HepG2 (cell line): ENCODE measurements around the gene RAB15. TPM values are rescaled to one million over a fixed set of nuclear protein-coding genes. Genes with fewer than 3 reads are reported as not detected.

Source experiments
- ARNT2 ChIP-seq: sonication (generic); formaldehyde crosslinking; IDR thresholded peaks from 2 replicates; pipeline ENCODE4 v1.8.0; 2022; ENCODE audit warnings: mild to moderate bottlenecking, low read depth, missing genetic modification reagents, moderate library complexity
- ATF2 ChIP-seq: sonication (generic); formaldehyde crosslinking; IDR thresholded peaks from 2 replicates; pipeline ENCODE4 v1.4.0; 2020; ENCODE audit warnings: missing genetic modification reagents
- ETV6 ChIP-seq: sonication (generic); formaldehyde crosslinking; conservative IDR thresholded peaks from 2 replicates; pipeline ENCODE4 v1.4.0; 2020; ENCODE audit warnings: missing genetic modification reagents
- GATAD2A ChIP-seq: IDR thresholded peaks from 2 replicates; pipeline ENCODE4 v1.6.1; 2016
- GPBP1L1 ChIP-seq: sonication (generic); formaldehyde crosslinking; IDR thresholded peaks from 2 replicates; pipeline ENCODE4 v1.5.0; 2020; ENCODE audit warnings: mild to moderate bottlenecking, missing genetic modification reagents
- HNF1A ChIP-seq, 2 experiments: sonication (generic) in 1 of 2; formaldehyde crosslinking in 1 of 2; IDR thresholded peaks; 2 replicates each; pipeline versions ENCODE4 v1.4.0 to v1.6.1; 2016 to 2020; ENCODE audit warnings: borderline replicate concordance in 1 of 2, low read depth in 1 of 2, mild to moderate bottlenecking in 1 of 2, missing genetic modification reagents in 1 of 2
- PPARG ChIP-seq: conservative IDR thresholded peaks from 2 replicates; pipeline ENCODE4 v1.6.1; 2016; ENCODE audit warnings: missing biosample characterization, missing genetic modification reagents
- RCOR2 ChIP-seq: IDR thresholded peaks from 2 replicates; pipeline ENCODE4 v1.6.1; 2016; ENCODE audit warnings: missing biosample characterization, missing genetic modification reagents
- RFX3 ChIP-seq: IDR thresholded peaks from 2 replicates; pipeline ENCODE4 v1.6.1; 2016; ENCODE audit warnings: missing biosample characterization, missing genetic modification reagents
- SOX6 ChIP-seq, 2 experiments: fragments of 450-650 bp in 1 of 2; sonication (generic) in 1 of 2; formaldehyde crosslinking in 1 of 2; IDR thresholded peaks; 2 replicates each; pipeline versions ENCODE4 v1.4.0 to v1.6.1; 2017 to 2020; ENCODE audit warnings: antibody characterized with exemption in 1 of 2, mild to moderate bottlenecking in 1 of 2, missing genetic modification reagents in 1 of 2
- SP1 ChIP-seq, 2 experiments: fragments of 450-650 bp in 1 of 2; sonication (generic) in 1 of 2; formaldehyde crosslinking in 1 of 2; IDR thresholded peaks; 2 replicates each; pipeline versions ENCODE4 v1.4.0 to v1.6.1; 2016 to 2020; ENCODE audit warnings: missing genetic modification reagents in 1 of 2
- SP5 ChIP-seq: IDR thresholded peaks from 2 replicates; pipeline ENCODE4 v1.6.1; 2016; ENCODE audit warnings: low read depth, borderline replicate concordance
- ZBTB3 ChIP-seq: sonication (generic); formaldehyde crosslinking; IDR thresholded peaks from 2 replicates; pipeline ENCODE4 v1.4.0; 2020; ENCODE audit warnings: low read depth, mild to moderate bottlenecking, moderate library complexity, missing genetic modification reagents, borderline replicate concordance
- ZFYVE20 ChIP-seq: sonication (generic); formaldehyde crosslinking; IDR thresholded peaks from 2 replicates; pipeline ENCODE4 v1.8.0; 2023; ENCODE audit warnings: low read depth, mild to moderate bottlenecking, moderate library complexity, missing genetic modification reagents, borderline replicate concordance
- ZNF232 ChIP-seq: sonication (generic); formaldehyde crosslinking; IDR thresholded peaks from 2 replicates; pipeline ENCODE4 v1.4.0; 2020; ENCODE audit warnings: missing genetic modification reagents, borderline replicate concordance
- ZNF276 ChIP-seq: sonication (generic); formaldehyde crosslinking; IDR thresholded peaks from 2 replicates; pipeline ENCODE4 v1.4.0; 2020; ENCODE audit warnings: mild to moderate bottlenecking, low read depth, missing genetic modification reagents
- ZNF33B ChIP-seq: sonication (generic); formaldehyde crosslinking; IDR thresholded peaks from 2 replicates; pipeline ENCODE4 v1.5.1; 2020; ENCODE audit warnings: mild to moderate bottlenecking, missing genetic modification reagents
- ZNF432 ChIP-seq: sonication (generic); formaldehyde crosslinking; IDR thresholded peaks from 2 replicates; pipeline ENCODE4 v1.5.0; 2020; ENCODE audit warnings: missing genetic modification reagents, mild to moderate bottlenecking, borderline replicate concordance
- polyA plus RNA-seq, 8 experiments: library from polyadenylated mRNA; depleted of rRNA in 3 of 8; stranded (reverse) in 7 of 8; unstranded in 1 of 8; fragments of >200 nt; fragmentation: Illumina TruSeq in 4 of 8; extraction: Trizol in 4 of 8; gene quantifications; 2 replicates each; pipeline versions ENCODE4 v1.2.1 to v1.2.3, GENCODE V29; 2011 to 2016; ENCODE audit warnings: low read depth in 4 of 8, missing spikeins in 1 of 8, mixed read lengths in 1 of 8; ENCODE audit not compliant: insufficient read depth in 1 of 8
- total RNA-seq, 5 experiments: library from RNA; depleted of rRNA; stranded (reverse); fragments of >200 nt; fragmentation: Illumina TruSeq; extraction: Trizol; gene quantifications; 2 replicates each; pipeline ENCODE4 v1.2.3, GENCODE V29; 2016; ENCODE audit warnings: low read depth in 1 of 5

RAB15 gene
- total and polyA plus RNA-seq, 2 of the 13 experiments (the other 11 are each of a cell fraction or from before 2014, with no cell fraction given) = 7.4 to 18.5 TPM

GRCh38 chr14:64942531-64943111 lies 29.5 kb downstream of the RAB15 start, which contains the start of gene GPX2 (continued):
- peak; percentile 93 for TF ChIP-seq HNF1A (IDR thresholded peaks at IDR 0.05; ENCODE audit: low read depth)
- peak; percentile 98 for TF ChIP-seq HNF1A (CRISPR knock-in tag; IDR thresholded peaks at IDR 0.05; ENCODE audit: borderline replicate concordance)
- TF ChIP-seq RCOR2 = peak; percentile 89
- peak; percentile 75; the same call in 1 of the 2 replicates for TF ChIP-seq GATAD2A (CRISPR knock-in tag)
- TF ChIP-seq SP1 (IDR thresholded peaks at IDR 0.05) = no peak
- peak; percentile 49; the same call in 1 of the 2 replicates for TF ChIP-seq SP1 (CRISPR knock-in tag; IDR thresholded peaks at IDR 0.05)
- no peak for TF ChIP-seq ZNF432 (CRISPR knock-in tag)
- no peak for TF ChIP-seq SOX6 (IDR thresholded peaks at IDR 0.05)
- peak; percentile 97 for TF ChIP-seq SOX6 (CRISPR knock-in tag; IDR thresholded peaks at IDR 0.05)
- TF ChIP-seq RFX3 = no peak
- no peak for TF ChIP-seq ARNT2 (CRISPR knock-in tag)
- TF ChIP-seq ZBTB3 (CRISPR knock-in tag) = no peak
- TF ChIP-seq SP5 (CRISPR knock-in tag) = peak; percentile 100
- TF ChIP-seq ETV6 (CRISPR knock-in tag) = 0 out of 2 replicates have a peak, but pooled peaks have one; percentile 28
- no peak for TF ChIP-seq ZNF232 (CRISPR knock-in tag)
- no peak for TF ChIP-seq ZFYVE20
- peak; percentile 47; the same call in 1 of the 2 replicates for TF ChIP-seq ATF2 (CRISPR knock-in tag)
- TF ChIP-seq ZNF33B (CRISPR knock-in tag) = no peak
- 0 out of 2 replicates have a peak, but pooled peaks have one; percentile 16 for TF ChIP-seq PPARG (CRISPR knock-in tag)
- no peak for TF ChIP-seq ZNF276
- TF ChIP-seq GPBP1L1 (CRISPR knock-in tag) = no peak
